ENCODE data around the gene FILIP1. TPM values are rescaled to one million over a fixed set of nuclear protein-coding genes. Genes with fewer than 3 reads are reported as not detected.

Gene FILIP1
- polyA plus RNA-seq, 2 of the 4 experiments (the other 2 are of a cell fraction): 2.3 to 15.6 TPM

DNA sequence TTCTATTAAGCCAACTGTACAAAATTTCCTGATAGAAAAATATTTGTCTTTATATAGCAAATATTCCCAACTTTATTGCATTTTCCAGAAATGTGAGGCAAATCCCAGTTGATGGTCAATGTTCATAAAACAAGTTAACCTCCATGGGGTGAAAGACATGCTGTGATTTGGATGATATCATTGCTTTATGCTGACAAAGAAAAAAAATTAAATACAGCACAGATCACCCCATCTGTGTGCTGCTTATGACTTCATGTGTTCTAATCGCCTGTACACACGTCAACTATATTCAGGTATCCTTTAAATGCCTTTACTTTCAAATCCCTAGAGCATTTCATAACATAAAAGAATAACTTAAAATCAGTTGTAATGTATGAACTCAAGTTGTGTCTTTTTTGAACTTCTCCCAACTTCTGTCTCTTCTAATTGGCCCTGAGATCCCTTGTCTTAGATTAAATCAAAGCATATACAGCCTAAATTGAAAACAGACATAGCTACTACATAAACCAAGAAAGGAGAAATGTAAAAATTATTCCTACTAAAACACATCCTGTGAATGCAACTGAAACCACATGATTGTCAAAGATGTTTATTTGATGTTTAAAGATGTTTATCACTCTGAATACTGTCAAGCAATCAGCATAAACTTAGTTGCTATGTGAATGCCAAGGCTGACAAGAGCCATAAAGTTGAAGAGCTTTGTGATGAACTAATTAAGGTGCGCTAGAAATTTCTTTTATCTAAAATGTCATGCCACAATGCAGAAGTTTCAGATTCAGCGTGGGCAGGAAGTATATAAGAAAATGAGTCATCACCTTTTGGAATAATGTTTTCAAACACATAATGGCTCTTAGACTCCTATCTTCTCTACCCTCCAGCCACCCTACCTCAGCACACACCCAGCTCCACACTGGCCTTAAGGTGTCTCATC, 68.7 kb downstream of the FILIP1 start:
- ChIA-PET POLR2A (interaction anchor here (0.6 kb wide), 1 partner anchor 71 kb away, joined by 4 read pairs; no protein-coding TSS in a partner anchor), CTCF (no interaction called here)
- H3K4me1 ChIP-seq: peaks cover 46% of the 10 kb centered on the region
- H3K4me3 ChIP-seq: no peak overlapping the region
- DNase-seq (ENCODE audit: low read depth in 1 of 2, low spot score in 1 of 2): no peak
- TF ChIP-seq, protein P1, sequence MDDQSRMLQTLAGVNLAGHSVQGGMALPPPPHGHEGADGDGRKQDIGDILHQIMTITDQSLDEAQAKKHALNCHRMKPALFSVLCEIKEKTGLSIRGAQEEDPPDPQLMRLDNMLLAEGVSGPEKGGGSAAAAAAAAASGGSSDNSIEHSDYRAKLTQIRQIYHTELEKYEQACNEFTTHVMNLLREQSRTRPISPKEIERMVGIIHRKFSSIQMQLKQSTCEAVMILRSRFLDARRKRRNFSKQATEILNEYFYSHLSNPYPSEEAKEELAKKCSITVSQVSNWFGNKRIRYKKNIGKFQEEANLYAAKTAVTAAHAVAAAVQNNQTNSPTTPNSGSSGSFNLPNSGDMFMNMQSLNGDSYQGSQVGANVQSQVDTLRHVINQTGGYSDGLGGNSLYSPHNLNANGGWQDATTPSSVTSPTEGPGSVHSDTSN (IDR thresholded peaks at IDR 0.05): no peak
- TF ChIP-seq EHMT2 (IDR thresholded peaks at IDR 0.05; ENCODE audit: low read depth) (no peak), TP53 (CRISPR knock-in tag; IDR thresholded peaks at IDR 0.05) (no peak), HOXB5 (CRISPR knock-in tag; IDR thresholded peaks at IDR 0.05) (no peak), MAFK (IDR thresholded peaks at IDR 0.05; ENCODE audit: partially characterized antibody) (peak; percentile 65), FOSL2 (IDR thresholded peaks at IDR 0.05) (no peak), FOSL2 (CRISPR knock-in tag; IDR thresholded peaks at IDR 0.05) (peak; percentile 68)
- TF ChIP-seq, protein P2, sequence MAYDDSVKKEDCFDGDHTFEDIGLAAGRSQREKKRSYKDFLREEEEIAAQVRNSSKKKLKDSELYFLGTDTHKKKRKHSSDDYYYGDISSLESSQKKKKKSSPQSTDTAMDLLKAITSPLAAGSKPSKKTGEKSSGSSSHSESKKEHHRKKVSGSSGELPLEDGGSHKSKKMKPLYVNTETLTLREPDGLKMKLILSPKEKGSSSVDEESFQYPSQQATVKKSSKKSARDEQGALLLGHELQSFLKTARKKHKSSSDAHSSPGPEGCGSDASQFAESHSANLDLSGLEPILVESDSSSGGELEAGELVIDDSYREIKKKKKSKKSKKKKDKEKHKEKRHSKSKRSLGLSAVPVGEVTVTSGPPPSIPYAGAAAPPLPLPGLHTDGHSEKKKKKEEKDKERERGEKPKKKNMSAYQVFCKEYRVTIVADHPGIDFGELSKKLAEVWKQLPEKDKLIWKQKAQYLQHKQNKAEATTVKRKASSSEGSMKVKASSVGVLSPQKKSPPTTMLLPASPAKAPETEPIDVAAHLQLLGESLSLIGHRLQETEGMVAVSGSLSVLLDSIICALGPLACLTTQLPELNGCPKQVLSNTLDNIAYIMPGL (CRISPR knock-in tag; IDR thresholded peaks at IDR 0.05; ENCODE audit: borderline replicate concordance): no peak
- TF ChIP-seq, protein P3, sequence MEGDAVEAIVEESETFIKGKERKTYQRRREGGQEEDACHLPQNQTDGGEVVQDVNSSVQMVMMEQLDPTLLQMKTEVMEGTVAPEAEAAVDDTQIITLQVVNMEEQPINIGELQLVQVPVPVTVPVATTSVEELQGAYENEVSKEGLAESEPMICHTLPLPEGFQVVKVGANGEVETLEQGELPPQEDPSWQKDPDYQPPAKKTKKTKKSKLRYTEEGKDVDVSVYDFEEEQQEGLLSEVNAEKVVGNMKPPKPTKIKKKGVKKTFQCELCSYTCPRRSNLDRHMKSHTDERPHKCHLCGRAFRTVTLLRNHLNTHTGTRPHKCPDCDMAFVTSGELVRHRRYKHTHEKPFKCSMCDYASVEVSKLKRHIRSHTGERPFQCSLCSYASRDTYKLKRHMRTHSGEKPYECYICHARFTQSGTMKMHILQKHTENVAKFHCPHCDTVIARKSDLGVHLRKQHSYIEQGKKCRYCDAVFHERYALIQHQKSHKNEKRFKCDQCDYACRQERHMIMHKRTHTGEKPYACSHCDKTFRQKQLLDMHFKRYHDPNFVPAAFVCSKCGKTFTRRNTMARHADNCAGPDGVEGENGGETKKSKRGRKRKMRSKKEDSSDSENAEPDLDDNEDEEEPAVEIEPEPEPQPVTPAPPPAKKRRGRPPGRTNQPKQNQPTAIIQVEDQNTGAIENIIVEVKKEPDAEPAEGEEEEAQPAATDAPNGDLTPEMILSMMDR (IDR thresholded peaks at IDR 0.05): no peak
- H3K4me2 ChIP-seq: peak overlapping the region; percentile 15; the same call in 1 of the 3 replicates
- H3K27ac ChIP-seq: peak overlapping the region; percentile 37 to 64; a peak in 4 of 6 replicates
- no peaks in the 10 kb centered on the region for H3K9me3 ChIP-seq
- 57% methylated on average over 4 of the region's 4 CpGs for WGBS (ENCODE audit: missing lambda C conversion rate)
- peak in 1 of 2 experiments; percentile 34; a peak in 2 of 6 replicates for ATAC-seq
- FAIRE-seq: no peak

DNA sequence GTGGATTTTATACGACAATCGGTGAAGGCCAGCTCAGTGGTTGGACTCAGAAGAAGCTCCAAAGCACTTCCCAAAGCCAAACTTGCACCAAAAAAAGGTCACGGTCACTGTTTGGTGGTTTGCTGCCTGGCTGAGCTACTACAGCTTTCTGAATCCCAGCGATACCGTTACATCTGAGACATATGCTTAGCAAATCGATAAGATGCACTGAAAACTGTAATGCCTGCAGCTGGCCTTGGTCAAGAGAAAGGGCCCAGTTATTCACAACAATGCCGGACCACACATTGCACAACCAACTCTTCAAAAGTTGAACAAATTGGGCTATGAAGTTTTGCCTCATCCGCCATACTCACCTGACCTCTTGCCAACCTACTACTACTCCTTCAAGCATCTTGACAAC, 70.2 kb downstream of the FILIP1 start:
- no peak overlapping the region for H3K4me3 ChIP-seq
- no peaks in the 10 kb centered on the region for H3K9me3 ChIP-seq
- no peak overlapping the region for H3K4me2 ChIP-seq
- H3K4me1 ChIP-seq: peaks cover 55% of the 10 kb centered on the region
- ChIA-PET POLR2A (no interaction called here), CTCF (no interaction called here)
- WGBS (ENCODE audit: missing lambda C conversion rate): 91% methylated on average over 8 of the region's 8 CpGs
- H3K27ac ChIP-seq: peak overlapping the region in 1 of 2 experiments; percentile 48; a peak in 2 of 6 replicates
- no peak for ATAC-seq
- TF ChIP-seq ZC3H11A (IDR thresholded peaks at IDR 0.05) (no peak), JUN (IDR thresholded peaks at IDR 0.05) (no peak), KDM5A (IDR thresholded peaks at IDR 0.05) (no peak), MAFK (IDR thresholded peaks at IDR 0.05; ENCODE audit: partially characterized antibody) (no peak), MYC (IDR thresholded peaks at IDR 0.05; ENCODE audit: borderline replicate concordance, low read length) (no peak), EHMT2 (IDR thresholded peaks at IDR 0.05; ENCODE audit: low read depth) (no peak), RAD21 (conservative IDR thresholded peaks at IDR 0.05 in 1 of 2, IDR thresholded peaks at IDR 0.05 in 1 of 2) (no peak)
- TF ChIP-seq, protein P4, sequence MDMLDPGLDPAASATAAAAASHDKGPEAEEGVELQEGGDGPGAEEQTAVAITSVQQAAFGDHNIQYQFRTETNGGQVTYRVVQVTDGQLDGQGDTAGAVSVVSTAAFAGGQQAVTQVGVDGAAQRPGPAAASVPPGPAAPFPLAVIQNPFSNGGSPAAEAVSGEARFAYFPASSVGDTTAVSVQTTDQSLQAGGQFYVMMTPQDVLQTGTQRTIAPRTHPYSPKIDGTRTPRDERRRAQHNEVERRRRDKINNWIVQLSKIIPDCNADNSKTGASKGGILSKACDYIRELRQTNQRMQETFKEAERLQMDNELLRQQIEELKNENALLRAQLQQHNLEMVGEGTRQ (IDR thresholded peaks at IDR 0.05): no peak
- no peak for FAIRE-seq
- DNase-seq (ENCODE audit: low read depth in 1 of 2, low spot score in 1 of 2): no peak

All from A549 (cell line).